GM18861 (cell line): ENCODE measurements around the gene MTMR6.

Experiments
- ATAC-seq: cut with Tn5 transposase; IDR thresholded peaks from one replicate; pipeline ENCODE4 v1.9.1; 2021; ENCODE audit not compliant: unreplicated experiment

The MTMR6 gene

GRCh38 chr13:25218019-25218418, 69.3 kb downstream of the MTMR6 start:
- no peak for ATAC-seq

GRCh38 chr13:25217023-25217885, 70.0 kb downstream of the MTMR6 start:
- no peak for ATAC-seq

- ATAC-seq = no peak
Observed at GRCh38 chr13:25215253-25215575, 72.1 kb downstream of the MTMR6 start.

GRCh38 chr13:25214491-25215252, 72.6 kb downstream of the MTMR6 start:
- ATAC-seq = no peak

GRCh38 chr13:25213715-25214114, 73.6 kb downstream of the MTMR6 start:
- no peak for ATAC-seq

GRCh38 chr13:25210842-25211569, 76.3 kb downstream of the MTMR6 start:
- no peak for ATAC-seq

GRCh38 chr13:25207291-25207810, 79.9 kb downstream of the MTMR6 start:
- no peak for ATAC-seq

GRCh38 chr13:25204863-25205262, 82.4 kb downstream of the MTMR6 start:
- ATAC-seq = no peak

GRCh38 chr13:25203127-25203740, 84.1 kb downstream of the MTMR6 start:
- ATAC-seq = no peak

GRCh38 chr13:25200783-25201182, 86.5 kb downstream of the MTMR6 start:
- no peak for ATAC-seq

GRCh38 chr13:25198647-25199046, 88.6 kb downstream of the MTMR6 start:
- no peak for ATAC-seq

- ATAC-seq = no peak
Observed at GRCh38 chr13:25196971-25197370, 90.3 kb downstream of the MTMR6 start.
